Astrocyte of the hippocampus (primary cell): ENCODE measurements around the gene SLC1A4.
A peak's percentile ranks its signal among the peaks of the same experiment; 100 is the strongest.
"Not testable (repeated sequence)": the region's sequence is repeated elsewhere in the genome, so short reads cannot be mapped to it uniquely, and the experiment has no call there.

Experiments used
- DNase-seq: peaks from one replicate; pipeline ENCODE4 v3.0.0; 2011; ENCODE audit warnings: low read depth, low spot score

Gene SLC1A4

GRCh38 chr2:65026154-65026553 is 37.0 kb downstream of the SLC1A4 start:
- no peak for DNase-seq

GRCh38 chr2:65026704-65027464 is 37.7 kb downstream of the SLC1A4 start:
- no peak for DNase-seq

- no peak for DNase-seq
These were observed 38.5 kb downstream of the SLC1A4 start for GRCh38 chr2:65027616-65028244.

- no peak for DNase-seq
These were observed 41.5 kb downstream of the SLC1A4 start for GRCh38 chr2:65030476-65031332.

- DNase-seq, result no peak
These were observed 42.3 kb downstream of the SLC1A4 start for GRCh38 chr2:65031341-65032018.

GRCh38 chr2:65032019-65032975 is 43.1 kb downstream of the SLC1A4 start:
- DNase-seq, result no peak

- peak; percentile 32 for DNase-seq
These were observed 44.0 kb downstream of the SLC1A4 start for GRCh38 chr2:65033178-65033577.

- not testable (repeated sequence) for DNase-seq
These were observed 44.5 kb downstream of the SLC1A4 start for GRCh38 chr2:65033667-65034066.

GRCh38 chr2:65035351-65035943 is 46.2 kb downstream of the SLC1A4 start:
- DNase-seq, result no peak

GRCh38 chr2:65037178-65037577 is 48.0 kb downstream of the SLC1A4 start:
- DNase-seq, result no peak

GRCh38 chr2:65039640-65040039 is 50.4 kb downstream of the SLC1A4 start:
- DNase-seq, result no peak

- peak; percentile 90 for DNase-seq
These were observed 51.4 kb downstream of the SLC1A4 start for GRCh38 chr2:65040400-65041261.

GRCh38 chr2:65043001-65043400 is 53.8 kb downstream of the SLC1A4 start:
- no peak for DNase-seq

- DNase-seq, result no peak
These were observed 55.0 kb downstream of the SLC1A4 start for GRCh38 chr2:65044097-65044735.

- DNase-seq, result peak; percentile 72
These were observed 56.5 kb downstream of the SLC1A4 start for GRCh38 chr2:65045651-65046050.

- DNase-seq, result no peak
These were observed 57.6 kb downstream of the SLC1A4 start for GRCh38 chr2:65046633-65047407.

- DNase-seq, result no peak
These were observed 59.9 kb downstream of the SLC1A4 start for GRCh38 chr2:65049010-65049639.
